Esophagus squamous epithelium (tissue), 4 donors: ENCODE results near the gene COL8A1.

ENCODE experiments used
- CTCF ChIP-seq, 6 experiments: fragments of 450-650 bp in 4 of 6; fragments of 200-600 bp in 2 of 6; sonication (generic) in 2 of 6; IDR thresholded peaks; one replicate each; pipeline ENCODE4 v1.5.1; 2016 to 2019; ENCODE audit warnings: antibody characterized with exemption in 6 of 6, mild to moderate bottlenecking in 4 of 6, moderate library complexity in 4 of 6
- POLR2A ChIP-seq, 4 donors: fragments of 450-650 bp; IDR thresholded peaks; one replicate each; pipeline ENCODE4 v1.6.1; 2017; ENCODE audit warnings: antibody characterized with exemption in 4 of 4, mild to moderate bottlenecking in 4 of 4, moderate library complexity in 3 of 4

GRCh38 chr3:99839613-99840012, 201.2 kb downstream of the COL8A1 start:
- TF ChIP-seq CTCF (IDR thresholded peaks at IDR 0.05): no peak
- no peak for TF ChIP-seq POLR2A (IDR thresholded peaks at IDR 0.05)
